HCT116 (cell line): ENCODE measurements around the gene TBC1D32.

ENCODE experiments used
- CTCF ChIP-seq, 3 experiments: fragments of 200-600 bp in 1 of 3; sonication (generic) in 1 of 3; IDR thresholded peaks in 2 of 3; conservative IDR thresholded peaks in 1 of 3; 2 replicates each; pipeline ENCODE4 v1.5.1; 2012 to 2017; ENCODE audit warnings: low read depth in 2 of 3, low read length in 2 of 3, antibody characterized with exemption in 1 of 3, borderline replicate concordance in 1 of 3, control low read depth in 1 of 3, mild to moderate bottlenecking in 1 of 3, mixed read lengths in 1 of 3, mixed run types in 1 of 3, moderate library complexity in 1 of 3; ENCODE audit not compliant: insufficient read depth in 1 of 3
- MAX ChIP-seq: IDR thresholded peaks from 2 replicates; pipeline ENCODE4 v1.6.1; 2012
- POLR2A ChIP-seq: IDR thresholded peaks from 2 replicates; pipeline ENCODE4 v1.7.0; 2011; ENCODE audit warnings: borderline replicate concordance; ENCODE audit not compliant: insufficient read depth, insufficient read length; ENCODE audit errors: extremely low read depth
- YY1 ChIP-seq: IDR thresholded peaks from 2 replicates; pipeline ENCODE4 v1.6.1; 2011; ENCODE audit warnings: low read length, low read depth, moderate library complexity, mild to moderate bottlenecking; ENCODE audit not compliant: insufficient replicate concordance; ENCODE audit errors: extremely low read depth

- peak; percentile 48 to 72 (median 57); a peak in 5 of 6 replicates for TF ChIP-seq CTCF (IDR thresholded peaks at IDR 0.05 in 2 of 3, conservative IDR thresholded peaks at IDR 0.05 in 1 of 3; ENCODE audit: borderline replicate concordance in 1 of 3, insufficient read depth in 1 of 3, low read depth in 2 of 3, low read length in 2 of 3)
- no peak for TF ChIP-seq MAX
- no peak for TF ChIP-seq YY1
- no peak for TF ChIP-seq POLR2A
These were observed 28.2 kb downstream of the TBC1D32 start for GRCh38 chr6:121305957-121306607.
